DOHH2 (cell line): ENCODE data around the gene CRIP1.

ENCODE experiments used
- H3F3A ChIP-seq: fragments of 200-600 bp; sonication (generic), shearing (Covaris generic); 2 replicates; pipeline ENCODE4 v1.6.0; 2016; ENCODE audit warnings: antibody characterized with exemption, mild to moderate bottlenecking; ENCODE audit not compliant: control insufficient read depth, insufficient read depth
- H3K27ac ChIP-seq: fragments of 200-600 bp; sonication (generic); 2 replicates; pipeline ENCODE4 v1.5.1; 2014; ENCODE audit warnings: low read depth, mild to moderate bottlenecking, low read length, moderate library complexity
- H3K27me3 ChIP-seq: fragments of 200-600 bp; sonication (generic); 2 replicates; pipeline ENCODE4 v1.6.1; 2014; ENCODE audit warnings: mild to moderate bottlenecking, low read length, mixed read lengths; ENCODE audit not compliant: control insufficient read depth
- H3K36me3 ChIP-seq: fragments of 200-600 bp; sonication (generic); 2 replicates; pipeline ENCODE4 v1.6.1; 2014; ENCODE audit warnings: mild to moderate bottlenecking, low read length, moderate library complexity, mixed read lengths; ENCODE audit not compliant: control insufficient read depth
- H3K4me1 ChIP-seq: fragments of 200-600 bp; sonication (generic); 2 replicates; pipeline ENCODE4 v1.6.1; 2014; ENCODE audit warnings: mild to moderate bottlenecking, low read length, mixed read lengths; ENCODE audit not compliant: control insufficient read depth
- H3K4me2 ChIP-seq: fragments of 200-600 bp; sonication (generic); 2 replicates; pipeline ENCODE4 v1.6.0; 2014; ENCODE audit warnings: mild to moderate bottlenecking, low read length, moderate library complexity
- H3K4me3 ChIP-seq: fragments of 200-600 bp; sonication (generic); 2 replicates; pipeline ENCODE4 v1.5.1; 2014; ENCODE audit warnings: mild to moderate bottlenecking, low read length, mixed read lengths
- H3K79me2 ChIP-seq: fragments of 200-600 bp; sonication (generic); 2 replicates; pipeline ENCODE4 v1.6.1; 2014; ENCODE audit warnings: mild to moderate bottlenecking, low read length, mixed read lengths; ENCODE audit not compliant: control insufficient read depth
- H3K9me2 ChIP-seq: fragments of 200-600 bp; sonication (generic); replicated peaks from 2 replicates; pipeline ENCODE4 v1.6.1; 2014; ENCODE audit warnings: mild to moderate bottlenecking, low read length, mixed read lengths; ENCODE audit not compliant: control insufficient read depth
- H3K9me3 ChIP-seq: fragments of 200-600 bp; sonication (generic); 2 replicates; pipeline ENCODE4 v1.6.1; 2014; ENCODE audit warnings: antibody characterized with exemption, low read length, mixed read lengths; ENCODE audit not compliant: control insufficient read depth, insufficient read depth
- H4K20me1 ChIP-seq: fragments of 200-600 bp; sonication (generic); 2 replicates; pipeline ENCODE4 v1.6.0; 2014; ENCODE audit warnings: low read depth, mild to moderate bottlenecking, antibody characterized with exemption, low read length, moderate library complexity; ENCODE audit not compliant: control insufficient read depth, insufficient read depth
- CTCF ChIP-seq: fragments of 200-600 bp; sonication (generic); IDR thresholded peaks from one replicate; pipeline ENCODE4 v1.5.1; 2014; ENCODE audit warnings: antibody characterized with exemption, mild to moderate bottlenecking, low read depth, low read length; ENCODE audit not compliant: poor library complexity, severe bottlenecking
- EZH2phosphoT487 ChIP-seq: fragments of 200-600 bp; sonication (generic); IDR thresholded peaks from 2 replicates; pipeline ENCODE4 v1.6.1; 2017; ENCODE audit warnings: borderline replicate concordance, mild to moderate bottlenecking, antibody characterized with exemption, low read length, moderate library complexity, mixed read lengths

The CRIP1 gene

GRCh38 chr14:105495101-105495989 is 8.7 kb downstream of the CRIP1 start:
- no peak overlapping the region for H3K27ac ChIP-seq
- no peak overlapping the region for H3K4me2 ChIP-seq

DNA sequence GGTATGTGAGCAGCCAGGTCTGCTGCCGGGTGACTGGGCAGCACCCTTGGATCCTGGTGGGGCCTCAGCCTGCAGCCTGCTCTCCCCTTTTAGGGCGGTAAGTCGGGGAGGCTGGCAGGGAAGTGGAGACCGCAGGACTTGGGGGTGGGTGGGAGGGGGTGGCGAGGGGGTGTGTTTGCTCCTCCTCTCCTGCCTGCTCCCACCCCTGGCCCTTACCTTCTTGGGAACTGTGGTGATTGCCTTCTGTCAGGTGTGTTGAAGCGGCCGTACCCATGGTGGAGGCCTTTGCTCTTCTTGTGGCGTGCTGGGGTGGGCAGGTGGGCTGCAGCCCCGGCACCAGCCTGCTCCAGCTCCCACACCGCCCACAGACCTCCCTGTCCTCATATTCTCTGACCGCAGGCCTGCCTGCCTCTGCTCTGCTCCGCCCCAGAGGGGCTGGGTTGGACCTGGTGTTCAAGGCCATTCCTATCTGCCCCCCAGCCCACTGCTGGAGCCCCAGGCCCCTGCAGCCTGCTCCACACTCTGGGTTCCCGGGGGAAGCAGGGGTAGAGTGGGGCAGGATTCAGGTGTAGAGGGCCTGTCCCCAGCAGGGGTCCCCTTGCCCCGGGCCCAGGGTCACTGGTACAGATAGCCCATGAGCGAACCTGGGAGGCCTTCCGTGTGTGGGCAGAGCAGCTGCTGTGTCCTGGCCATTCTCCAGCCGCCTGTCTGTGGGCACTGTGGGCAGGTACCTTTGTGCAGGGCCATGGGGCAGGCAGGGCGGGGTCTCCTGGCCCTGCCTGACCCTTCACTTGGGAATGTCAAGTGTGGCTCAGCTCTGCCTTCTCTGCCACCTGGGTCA is 9.5 kb downstream of the CRIP1 start:
- Histone ChIP-seq H3K36me3 (peaks cover 9% of the 10 kb centered on the region), H3K27me3 (no peaks in the 10 kb centered on the region), H3K79me2 (peaks cover 9% of the 10 kb centered on the region), H3K9me2 (no peaks in the 10 kb centered on the region), H4K20me1 (peaks cover 8% of the 10 kb centered on the region; the same call in 1 of the 2 replicates), H3K9me3 (no peaks in the 10 kb centered on the region), H3K4me3 (no peak overlapping the region), H3K4me1 (peaks cover 10% of the 10 kb centered on the region), H3F3A (no peaks in the 10 kb centered on the region), H3K4me2 (no peak overlapping the region), H3K27ac (no peak overlapping the region)
- TF ChIP-seq EZH2phosphoT487, result no peak
- TF ChIP-seq CTCF, result no peak

More at GRCh38 chr14:105495101-105495989, 8.7 kb downstream of the CRIP1 start:
- peaks cover 8% of the 10 kb centered on the region; the same call in 1 of the 2 replicates for H4K20me1 ChIP-seq
- H3K9me3 ChIP-seq, result no peaks in the 10 kb centered on the region
- H3K4me1 ChIP-seq, result peaks cover 10% of the 10 kb centered on the region
- no peaks in the 10 kb centered on the region for H3K27me3 ChIP-seq
- H3K36me3 ChIP-seq, result peaks cover 9% of the 10 kb centered on the region
- peaks cover 9% of the 10 kb centered on the region for H3K79me2 ChIP-seq
- TF ChIP-seq CTCF (no peak), EZH2phosphoT487 (no peak)
- no peak overlapping the region for H3K4me3 ChIP-seq
- H3F3A ChIP-seq, result no peaks in the 10 kb centered on the region
- H3K9me2 ChIP-seq, result no peaks in the 10 kb centered on the region

DNA sequence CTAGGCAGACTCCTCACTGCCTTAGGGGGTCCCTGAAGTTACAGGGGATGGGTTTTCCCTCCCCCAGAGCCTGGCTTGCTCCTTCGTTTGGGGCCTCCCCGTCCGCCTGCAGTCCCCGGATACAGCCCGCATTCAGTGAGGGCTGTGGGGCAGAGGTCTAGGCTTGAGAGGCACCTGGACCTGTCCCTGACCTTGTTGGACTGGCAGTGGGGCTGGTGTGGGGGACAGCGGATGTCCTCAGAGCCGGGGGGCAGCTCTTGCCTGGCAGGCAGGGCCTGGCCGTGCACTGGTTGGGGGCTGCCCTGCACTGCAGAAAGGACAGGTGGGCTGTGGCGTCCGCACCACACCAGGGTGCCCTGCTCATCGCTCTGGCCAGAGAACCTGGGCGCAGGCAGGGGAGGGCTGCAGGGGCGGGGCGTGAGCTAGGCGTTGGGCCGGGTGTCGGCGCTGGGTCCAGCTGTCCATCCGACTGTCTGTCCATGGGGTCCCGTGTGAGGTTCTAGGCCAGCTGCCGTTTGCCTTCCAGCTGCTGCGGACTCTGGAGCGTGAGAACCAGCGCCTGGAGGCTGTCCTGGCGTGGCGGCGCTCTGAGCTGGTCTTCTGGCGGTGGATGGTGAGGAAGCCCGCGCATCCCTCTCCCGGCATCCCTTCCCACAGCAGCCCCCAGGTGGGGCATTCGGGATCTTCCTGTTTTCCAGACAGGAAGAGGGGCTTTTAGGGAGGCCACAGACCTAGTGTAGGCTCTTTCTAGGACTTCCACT is 10.3 kb downstream of the CRIP1 start:
- H4K20me1 ChIP-seq, result peaks cover 5% of the 10 kb centered on the region; the same call in 1 of the 2 replicates

More for the DNA sequence above, 10.3 kb downstream of the CRIP1 start:
- peaks cover 5% of the 10 kb centered on the region for H3K79me2 ChIP-seq
- H3K27me3 ChIP-seq, result no peaks in the 10 kb centered on the region
- H3K9me3 ChIP-seq, result no peaks in the 10 kb centered on the region
- no peak overlapping the region for H3K4me3 ChIP-seq
- H3K36me3 ChIP-seq, result peaks cover 6% of the 10 kb centered on the region
- H3K27ac ChIP-seq, result no peak overlapping the region
- H3K9me2 ChIP-seq, result no peaks in the 10 kb centered on the region
- no peak overlapping the region for H3K4me2 ChIP-seq
- peaks cover 6% of the 10 kb centered on the region for H3K4me1 ChIP-seq
- TF ChIP-seq EZH2phosphoT487, result no peak
- no peak for TF ChIP-seq CTCF
- H3F3A ChIP-seq, result no peaks in the 10 kb centered on the region
